D341Med (cell line): ENCODE data around the gene KCMF1.

Experiments used
- DNase-seq: peaks from one replicate; pipeline ENCODE4 v3.0.0; 2012; ENCODE audit warnings: low spot score

The KCMF1 gene

GRCh38 chr2:84980263-84980983 lies 9.5 kb downstream of the KCMF1 start:
- no peak for DNase-seq

GRCh38 chr2:84986018-84986417 lies 15.1 kb downstream of the KCMF1 start:
- DNase-seq: no peak

- no peak for DNase-seq
Measured at GRCh38 chr2:84989422-84989821, 18.5 kb downstream of the KCMF1 start.

GRCh38 chr2:84989927-84990326 lies 19.0 kb downstream of the KCMF1 start:
- DNase-seq: no peak

GRCh38 chr2:84991404-84992160 lies 20.6 kb downstream of the KCMF1 start:
- DNase-seq: no peak

GRCh38 chr2:84995826-84996225 lies 24.9 kb downstream of the KCMF1 start:
- no peak for DNase-seq

- DNase-seq: no peak
Measured at GRCh38 chr2:84996909-84997308, 25.9 kb downstream of the KCMF1 start.

GRCh38 chr2:84999553-84999955 lies 28.6 kb downstream of the KCMF1 start:
- no peak for DNase-seq

- DNase-seq: no peak
Measured at GRCh38 chr2:85001595-85001994, 30.6 kb downstream of the KCMF1 start.

GRCh38 chr2:85002534-85002933 lies 31.6 kb downstream of the KCMF1 start:
- no peak for DNase-seq

- DNase-seq: no peak
Measured at GRCh38 chr2:85008252-85008651, 37.3 kb downstream of the KCMF1 start.

- DNase-seq: no peak
Measured at GRCh38 chr2:85009019-85009618, 38.2 kb downstream of the KCMF1 start.

GRCh38 chr2:85010404-85010803 lies 39.4 kb downstream of the KCMF1 start:
- DNase-seq: no peak

GRCh38 chr2:85011098-85011497 lies 40.1 kb downstream of the KCMF1 start:
- DNase-seq: no peak

- DNase-seq: no peak
Measured at GRCh38 chr2:85011747-85012146, 40.8 kb downstream of the KCMF1 start.

GRCh38 chr2:85012431-85012830 lies 41.5 kb downstream of the KCMF1 start:
- DNase-seq: no peak

GRCh38 chr2:85012855-85013254 lies 41.9 kb downstream of the KCMF1 start:
- no peak for DNase-seq

GRCh38 chr2:85015653-85016360 lies 44.8 kb downstream of the KCMF1 start:
- DNase-seq: no peak

- no peak for DNase-seq
Measured at GRCh38 chr2:85016446-85016845, 45.5 kb downstream of the KCMF1 start.

GRCh38 chr2:85017411-85018048 lies 46.6 kb downstream of the KCMF1 start:
- DNase-seq: no peak

GRCh38 chr2:85018049-85018447 lies 47.1 kb downstream of the KCMF1 start:
- no peak for DNase-seq

- DNase-seq: no peak
Measured at GRCh38 chr2:85019121-85019520, 48.2 kb downstream of the KCMF1 start.
